HepG2 (cell line): Measurements from ENCODE around the gene HHIPL1. TPM values are rescaled to one million over a fixed set of nuclear protein-coding genes. Genes with fewer than 3 reads are reported as not detected.

ENCODE experiments used
- ATAC-seq: fragments of 200-7000 bp; cut with Tn5 transposase; 3 replicates; pipeline ENCODE4 v1.9.1; 2020; ENCODE audit warnings: mild to moderate bottlenecking, moderate library complexity
- BruUV-seq: library from RNA; stranded (reverse); fragments of 400-500 nt; replicated peaks from 2 replicates; lab custom pipeline; 2021; lab: Mats Ljungman, UMichigan
- CTCF ChIA-PET: fragments of 300-600 bp; formaldehyde crosslinking; extraction: SDS; loops from one replicate; lab custom pipeline; 2021; ENCODE audit warnings: low total read pairs, inconsistent platforms, low intra/inter-chr PET ratio; lab: Yijun Ruan, JAX
- POLR2A ChIA-PET: fragments of 350-600 bp; sonication (Branson Sonifier 250); formaldehyde crosslinking; loops from one replicate; lab custom pipeline; 2020; ENCODE audit warnings: antibody characterized with exemption, inconsistent platforms; lab: Yijun Ruan, JAX
- DNase-seq: peaks from one replicate; pipeline ENCODE4 v3.0.0-alpha.2; 2015; ENCODE audit warnings: low spot score
- FAIRE-seq: peaks from 3 replicates; lab custom pipeline; 2011; peaks lifted over from hg19 to GRCh38; lab: Jason Lieb, UNC
- H2AFZ ChIP-seq: one replicate; pipeline ENCODE4 v1.6.1; 2011; ENCODE audit warnings: low read length, inconsistent platforms
- H3K27ac ChIP-seq: fragments of 300-600 bp; 3 replicates; pipeline ENCODE4 v1.8.0; 2011; ENCODE audit warnings: mixed run types, mild to moderate bottlenecking, mixed read lengths, low read length, inconsistent platforms; ENCODE audit not compliant: insufficient read depth; ENCODE audit errors: extremely low read length
- H3K27me3 ChIP-seq, 2 experiments: fragments of 200-600 bp in 1 of 2; 2 replicates in 1 of 2; 3 replicates in 1 of 2; pipeline versions ENCODE4 v1.6.0 to v1.8.0; 2011; ENCODE audit warnings: low read length in 2 of 2, mild to moderate bottlenecking in 2 of 2, moderate library complexity in 2 of 2, inconsistent platforms in 1 of 2; ENCODE audit not compliant: insufficient read depth in 2 of 2, control insufficient read depth in 1 of 2
- H3K36me3 ChIP-seq, 2 experiments: fragments of 200-600 bp in 1 of 2; replicated peaks in 1 of 2; 2 replicates in 1 of 2; 3 replicates in 1 of 2; pipeline versions ENCODE4 v1.5.1 to v1.8.0; 2011; ENCODE audit warnings: low read length in 2 of 2, inconsistent platforms in 1 of 2; ENCODE audit not compliant: insufficient read depth in 2 of 2, control insufficient read depth in 1 of 2
- H3K4me1 ChIP-seq: 2 replicates; pipeline ENCODE4 v1.5.1; 2012; ENCODE audit warnings: low read length, inconsistent platforms; ENCODE audit not compliant: insufficient read depth
- H3K4me2 ChIP-seq: 2 replicates; pipeline ENCODE4 v1.6.0; 2011; ENCODE audit warnings: low read depth, low read length, inconsistent platforms
- H3K4me3 ChIP-seq, 3 experiments: fragments of 200-600 bp in 1 of 3; sonication (generic), shearing (Covaris generic) in 1 of 3; replicated peaks in 1 of 3; 2 replicates each; pipeline ENCODE4 v1.5.1; 2011 to 2016; ENCODE audit warnings: low read length in 3 of 3, inconsistent platforms in 2 of 3, low read depth in 2 of 3, mild to moderate bottlenecking in 2 of 3, control low read depth in 1 of 3, mixed read lengths in 1 of 3; ENCODE audit not compliant: insufficient read depth in 1 of 3
- H3K79me2 ChIP-seq: one replicate; pipeline ENCODE4 v1.6.1; 2011; ENCODE audit warnings: low read length, inconsistent platforms; ENCODE audit not compliant: insufficient read depth
- H3K9ac ChIP-seq: 2 replicates; pipeline ENCODE4 v1.6.0; 2011; ENCODE audit warnings: mild to moderate bottlenecking, low read depth, low read length, inconsistent platforms; ENCODE audit not compliant: insufficient read depth
- H3K9me3 ChIP-seq: 2 replicates; pipeline ENCODE4 v1.5.1; 2012; ENCODE audit warnings: mild to moderate bottlenecking, low read length
- H4K20me1 ChIP-seq: 2 replicates; pipeline ENCODE4 v1.6.0; 2011; ENCODE audit warnings: inconsistent platforms, mild to moderate bottlenecking, low read length, moderate library complexity; ENCODE audit not compliant: insufficient read depth
- CREM ChIP-seq, 2 experiments: sonication (generic) in 1 of 2; formaldehyde crosslinking in 1 of 2; IDR thresholded peaks; 2 replicates each; pipeline versions ENCODE4 v1.4.0 to v1.6.1; 2016 to 2020; ENCODE audit warnings: antibody characterized with exemption in 1 of 2, mild to moderate bottlenecking in 1 of 2, missing genetic modification reagents in 1 of 2
- FOXJ3 ChIP-seq: sonication (generic); formaldehyde crosslinking; IDR thresholded peaks from 2 replicates; pipeline ENCODE4 v1.4.0; 2020; ENCODE audit warnings: missing genetic modification reagents, mild to moderate bottlenecking, borderline replicate concordance
- KAT2B ChIP-seq: fragments of 150-350 bp; IDR thresholded peaks from 2 replicates; pipeline ENCODE4 v1.6.1; 2014; ENCODE audit warnings: low read depth, low read length, borderline replicate concordance
- MED13 ChIP-seq: sonication (generic); formaldehyde crosslinking; IDR thresholded peaks from 2 replicates; pipeline ENCODE4 v1.5.0; 2020; ENCODE audit warnings: missing genetic modification reagents
- MXD4 ChIP-seq: IDR thresholded peaks from 2 replicates; pipeline ENCODE4 v1.6.1; 2016; ENCODE audit warnings: mild to moderate bottlenecking, missing biosample characterization, missing genetic modification reagents
- MYC ChIP-seq: sonication (generic); formaldehyde crosslinking; IDR thresholded peaks from 2 replicates; pipeline ENCODE4 v1.9.0; 2021; ENCODE audit warnings: missing genetic modification reagents, borderline replicate concordance
- NFIB ChIP-seq: sonication (generic); formaldehyde crosslinking; IDR thresholded peaks from 2 replicates; pipeline ENCODE4 v1.9.0; 2021; ENCODE audit warnings: missing genetic modification reagents, mild to moderate bottlenecking, borderline replicate concordance
- POLR2A ChIP-seq, 2 experiments: IDR thresholded peaks; 2 replicates each; pipeline ENCODE4 v1.6.1; 2011; ENCODE audit warnings: low read depth in 2 of 2, low read length in 2 of 2, mild to moderate bottlenecking in 1 of 2, moderate library complexity in 1 of 2; ENCODE audit not compliant: insufficient read depth in 1 of 2
- RAD21 ChIP-seq: fragments of 450-650 bp; formaldehyde crosslinking; IDR thresholded peaks from 2 replicates; pipeline ENCODE4 v1.5.0; 2020; ENCODE audit warnings: mild to moderate bottlenecking
- SOX5 ChIP-seq: IDR thresholded peaks from 2 replicates; pipeline ENCODE4 v1.6.1; 2016; ENCODE audit warnings: borderline replicate concordance
- SOX6 ChIP-seq, 2 experiments: fragments of 450-650 bp in 1 of 2; sonication (generic) in 1 of 2; formaldehyde crosslinking in 1 of 2; IDR thresholded peaks; 2 replicates each; pipeline versions ENCODE4 v1.4.0 to v1.6.1; 2017 to 2020; ENCODE audit warnings: antibody characterized with exemption in 1 of 2, mild to moderate bottlenecking in 1 of 2, missing genetic modification reagents in 1 of 2
- ZNF253 ChIP-seq: sonication (generic); formaldehyde crosslinking; IDR thresholded peaks from 2 replicates; pipeline ENCODE4 v1.8.0; 2022; ENCODE audit warnings: mild to moderate bottlenecking, missing genetic modification reagents, borderline replicate concordance
- ZNF451 ChIP-seq: sonication (generic); formaldehyde crosslinking; IDR thresholded peaks from 2 replicates; pipeline ENCODE4 v1.5.0; 2020; ENCODE audit warnings: mild to moderate bottlenecking, missing genetic modification reagents
- ZNF598 ChIP-seq: sonication (generic); formaldehyde crosslinking; IDR thresholded peaks from 2 replicates; pipeline ENCODE4 v1.5.1; 2020; ENCODE audit warnings: mild to moderate bottlenecking, missing genetic modification reagents, borderline replicate concordance
- ZNF784 ChIP-seq: sonication (generic); formaldehyde crosslinking; IDR thresholded peaks from 2 replicates; pipeline ENCODE4 v1.5.1; 2020; ENCODE audit warnings: missing genetic modification reagents, mild to moderate bottlenecking, borderline replicate concordance
- WGBS: methylation state at CpG from one replicate; pipeline ENCODE4 v1.1.6; 2017; ENCODE audit warnings: low lambda C conversion rate; 5-methylcytosine and 5-hydroxymethylcytosine counted together
- in situ Hi-C: cut with HindIII; loops from 2 replicates; pipeline ENCODE4 v1.10.0; 2017; ENCODE audit warnings: low pct_unique_long_range_greater_than_20kb; ENCODE audit not compliant: extremely low pct_ligation_motif_present
- intact Hi-C: fragments of 100-400 bp; cut with micrococcal nuclease; formaldehyde crosslinking; loops from one replicate; pipeline ENCODE4 v1.10.0; 2022; ENCODE audit not compliant: unreplicated experiment
- polyA plus RNA-seq, 8 experiments: library from polyadenylated mRNA; depleted of rRNA in 3 of 8; stranded (reverse) in 7 of 8; unstranded in 1 of 8; fragments of >200 nt; fragmentation: Illumina TruSeq in 4 of 8; extraction: Trizol in 4 of 8; gene quantifications; 2 replicates each; pipeline versions ENCODE4 v1.2.1 to v1.2.3, GENCODE V29; 2011 to 2016; ENCODE audit warnings: low read depth in 4 of 8, missing spikeins in 1 of 8, mixed read lengths in 1 of 8; ENCODE audit not compliant: insufficient read depth in 1 of 8
- total RNA-seq, 5 experiments: library from RNA; depleted of rRNA; stranded (reverse); fragments of >200 nt; fragmentation: Illumina TruSeq; extraction: Trizol; gene quantifications; 2 replicates each; pipeline ENCODE4 v1.2.3, GENCODE V29; 2016; ENCODE audit warnings: low read depth in 1 of 5
- TF ChIP-seq, protein P1 (sequence below): sonication (generic); formaldehyde crosslinking; IDR thresholded peaks from 2 replicates; pipeline ENCODE4 v1.9.0; 2022; ENCODE audit warnings: low read depth, missing genetic modification reagents

The HHIPL1 gene
- total and polyA plus RNA-seq, 2 of the 13 experiments (the other 11 are each of a cell fraction or from before 2014, with no cell fraction given), result not detected

DNA sequence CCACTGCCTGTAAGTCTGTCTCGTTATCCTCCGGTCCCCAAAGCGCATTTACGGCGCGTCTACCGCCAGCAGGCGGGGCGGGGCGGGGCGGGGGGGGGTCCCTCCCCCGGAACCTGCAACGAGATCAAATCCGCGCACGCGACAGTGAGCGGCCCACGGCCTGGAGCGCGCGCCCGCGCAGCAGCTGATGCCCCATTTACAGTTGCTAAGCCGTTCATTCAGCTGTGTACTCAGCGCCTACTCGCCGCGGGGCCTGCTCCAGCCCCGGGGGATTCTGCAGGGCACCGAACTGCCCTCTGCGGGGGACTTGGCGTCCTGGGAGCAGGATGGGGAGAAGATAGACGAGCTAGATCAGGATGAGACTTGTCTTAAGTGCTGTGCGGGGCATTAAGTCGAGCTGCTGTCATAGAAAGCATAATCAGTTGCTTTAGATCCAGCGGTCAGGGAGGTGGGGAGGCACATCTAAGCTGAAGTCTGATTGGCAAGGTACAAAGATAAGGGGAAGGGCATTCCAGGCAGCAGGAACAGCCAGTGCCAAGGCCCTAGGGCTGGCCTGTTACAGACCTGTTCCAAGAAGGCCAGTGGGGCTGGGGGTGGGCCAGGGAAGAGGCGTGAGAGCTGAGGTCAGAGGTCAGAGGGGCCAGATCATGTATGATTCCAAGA lies 39.5 kb upstream of the HHIPL1 start:
- H3K9me3 ChIP-seq, result no peaks in the 10 kb centered on the region
- H3K27ac ChIP-seq, result peak overlapping the region; percentile 81
- H3K36me3 ChIP-seq, result no peaks in the 10 kb centered on the region
- H2AFZ ChIP-seq, result no peak overlapping the region
- FAIRE-seq (no peak), ATAC-seq (peak; percentile 38), DNase-seq (peak; percentile 28)
- H4K20me1 ChIP-seq, result peaks cover 5% of the 10 kb centered on the region
- POLR2A ChIA-PET, result interaction anchor here (1.0 to 8.6 kb wide), 4 partner anchors 13 to 124 kb away, joined by 3 to 101 read pairs (median 3); partner anchors contain the start of genes CCNK and SETD3
- BruUV-seq, result no TSS peak
- H3K9ac ChIP-seq, result peak overlapping the region; percentile 78
- CTCF ChIA-PET, result no interaction called here
- in situ Hi-C loops (no loop called here), intact Hi-C loops (no loop called here)
- 2% methylated on average over 19 of the region's 38 CpGs for WGBS
- peak overlapping the region; percentile 90 for H3K4me2 ChIP-seq
- peaks cover 33% of the 10 kb centered on the region for H3K79me2 ChIP-seq
- H3K4me3 ChIP-seq, result peak overlapping the region; percentile 70 to 89 (median 83)
- no peaks in the 10 kb centered on the region; a peak in 1 of 5 replicates for H3K27me3 ChIP-seq
- peaks cover 43% of the 10 kb centered on the region for H3K4me1 ChIP-seq
- TF ChIP-seq MYC (no peak), CREM (IDR thresholded peaks at IDR 0.05) (no peak), CREM (CRISPR knock-in tag; IDR thresholded peaks at IDR 0.05) (no peak), RAD21 (CRISPR knock-in tag) (no peak), SOX5 (no peak), ZNF253 (CRISPR knock-in tag) (no peak), MED13 (CRISPR knock-in tag) (no peak), KAT2B (no peak), MXD4 (CRISPR knock-in tag) (no peak), SOX6 (IDR thresholded peaks at IDR 0.05) (no peak), SOX6 (CRISPR knock-in tag; IDR thresholded peaks at IDR 0.05) (no peak), ZNF451 (peak; percentile 56; the same call in 1 of the 2 replicates), NFIB (CRISPR knock-in tag) (no peak), POLR2A (IDR thresholded peaks at IDR 0.05; ENCODE audit: insufficient read depth in 1 of 2, low read depth in 2 of 2, low read length in 2 of 2) (no peak), FOXJ3 (CRISPR knock-in tag) (no peak), ZNF598 (CRISPR knock-in tag) (no peak), ZNF784 (CRISPR knock-in tag) (no peak)
- TF ChIP-seq, protein P1, sequence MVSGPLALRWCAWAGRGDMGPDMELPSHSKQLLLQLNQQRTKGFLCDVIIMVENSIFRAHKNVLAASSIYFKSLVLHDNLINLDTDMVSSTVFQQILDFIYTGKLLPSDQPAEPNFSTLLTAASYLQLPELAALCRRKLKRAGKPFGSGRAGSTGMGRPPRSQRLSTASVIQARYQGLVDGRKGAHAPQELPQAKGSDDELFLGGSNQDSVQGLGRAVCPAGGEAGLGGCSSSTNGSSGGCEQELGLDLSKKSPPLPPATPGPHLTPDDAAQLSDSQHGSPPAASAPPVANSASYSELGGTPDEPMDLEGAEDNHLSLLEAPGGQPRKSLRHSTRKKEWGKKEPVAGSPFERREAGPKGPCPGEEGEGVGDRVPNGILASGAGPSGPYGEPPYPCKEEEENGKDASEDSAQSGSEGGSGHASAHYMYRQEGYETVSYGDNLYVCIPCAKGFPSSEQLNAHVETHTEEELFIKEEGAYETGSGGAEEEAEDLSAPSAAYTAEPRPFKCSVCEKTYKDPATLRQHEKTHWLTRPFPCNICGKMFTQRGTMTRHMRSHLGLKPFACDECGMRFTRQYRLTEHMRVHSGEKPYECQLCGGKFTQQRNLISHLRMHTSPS (CRISPR knock-in tag), result peak; percentile 18; the same call in 1 of the 2 replicates
